PC-3 (cell line): Measurements from ENCODE around the gene TUT1.

ENCODE experiments used
- EZH2 ChIP-seq: fragments of 300-600 bp; sonication (generic); IDR thresholded peaks from one replicate; pipeline ENCODE4 v1.6.1; 2017; ENCODE audit warnings: antibody characterized with exemption, mild to moderate bottlenecking, low read length; ENCODE audit not compliant: unreplicated experiment
- EZH2phosphoT487 ChIP-seq: fragments of 300-600 bp; sonication (generic); IDR thresholded peaks from 2 replicates; pipeline ENCODE4 v1.6.1; 2018; ENCODE audit warnings: mild to moderate bottlenecking, antibody characterized with exemption, low read length, borderline replicate concordance
- TF ChIP-seq, protein P1 (sequence below): fragments of 300-600 bp; sonication (generic); conservative IDR thresholded peaks from 2 replicates; pipeline ENCODE4 v1.5.1; 2017; ENCODE audit warnings: antibody characterized with exemption, low read depth, mild to moderate bottlenecking, low read length

DNA sequence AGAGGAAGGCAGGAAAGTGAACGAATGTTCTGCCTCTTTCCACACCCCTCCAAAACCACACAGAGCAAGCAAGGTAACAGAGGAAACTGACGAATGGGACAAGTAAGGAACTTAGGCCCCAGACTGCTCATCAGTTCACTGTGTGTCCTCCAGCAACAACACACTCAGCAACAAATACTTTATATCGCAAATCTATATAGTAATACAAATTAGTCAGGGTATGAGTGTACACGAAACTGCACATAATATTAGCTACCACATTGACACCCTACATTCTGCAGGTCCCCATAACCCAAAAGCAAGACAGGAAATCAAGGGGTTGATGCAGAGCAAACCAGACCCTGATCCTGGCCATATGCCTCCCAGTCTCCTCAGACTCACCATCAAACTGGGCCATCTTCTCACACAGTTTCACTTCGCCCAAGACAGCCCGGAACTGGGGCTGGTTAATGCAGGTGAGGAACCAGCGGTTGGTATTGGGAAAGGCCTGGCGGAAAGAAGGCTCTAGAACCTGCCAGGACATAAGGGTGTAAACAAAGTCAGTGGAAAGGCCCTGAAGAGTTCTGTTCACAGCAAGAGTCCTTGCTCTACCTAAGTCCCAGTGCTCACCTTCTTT, 24.2 kb downstream of the TUT1 start:
- TF ChIP-seq, protein P1, sequence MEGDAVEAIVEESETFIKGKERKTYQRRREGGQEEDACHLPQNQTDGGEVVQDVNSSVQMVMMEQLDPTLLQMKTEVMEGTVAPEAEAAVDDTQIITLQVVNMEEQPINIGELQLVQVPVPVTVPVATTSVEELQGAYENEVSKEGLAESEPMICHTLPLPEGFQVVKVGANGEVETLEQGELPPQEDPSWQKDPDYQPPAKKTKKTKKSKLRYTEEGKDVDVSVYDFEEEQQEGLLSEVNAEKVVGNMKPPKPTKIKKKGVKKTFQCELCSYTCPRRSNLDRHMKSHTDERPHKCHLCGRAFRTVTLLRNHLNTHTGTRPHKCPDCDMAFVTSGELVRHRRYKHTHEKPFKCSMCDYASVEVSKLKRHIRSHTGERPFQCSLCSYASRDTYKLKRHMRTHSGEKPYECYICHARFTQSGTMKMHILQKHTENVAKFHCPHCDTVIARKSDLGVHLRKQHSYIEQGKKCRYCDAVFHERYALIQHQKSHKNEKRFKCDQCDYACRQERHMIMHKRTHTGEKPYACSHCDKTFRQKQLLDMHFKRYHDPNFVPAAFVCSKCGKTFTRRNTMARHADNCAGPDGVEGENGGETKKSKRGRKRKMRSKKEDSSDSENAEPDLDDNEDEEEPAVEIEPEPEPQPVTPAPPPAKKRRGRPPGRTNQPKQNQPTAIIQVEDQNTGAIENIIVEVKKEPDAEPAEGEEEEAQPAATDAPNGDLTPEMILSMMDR, result no peak
- TF ChIP-seq EZH2, result no peak
- TF ChIP-seq EZH2phosphoT487, result no peak
